HG02884 (cell line): Measurements from ENCODE around the gene HIPK2.

ENCODE experiments used
- ATAC-seq: cut with Tn5 transposase; IDR thresholded peaks from one replicate; pipeline ENCODE4 v1.9.1; 2021; ENCODE audit warnings: mild to moderate bottlenecking, moderate library complexity; ENCODE audit not compliant: unreplicated experiment

HIPK2 gene

GRCh38 chr7:139783647-139784385 lies 6.0 kb upstream of the HIPK2 start:
- ATAC-seq, result no peak

DNA sequence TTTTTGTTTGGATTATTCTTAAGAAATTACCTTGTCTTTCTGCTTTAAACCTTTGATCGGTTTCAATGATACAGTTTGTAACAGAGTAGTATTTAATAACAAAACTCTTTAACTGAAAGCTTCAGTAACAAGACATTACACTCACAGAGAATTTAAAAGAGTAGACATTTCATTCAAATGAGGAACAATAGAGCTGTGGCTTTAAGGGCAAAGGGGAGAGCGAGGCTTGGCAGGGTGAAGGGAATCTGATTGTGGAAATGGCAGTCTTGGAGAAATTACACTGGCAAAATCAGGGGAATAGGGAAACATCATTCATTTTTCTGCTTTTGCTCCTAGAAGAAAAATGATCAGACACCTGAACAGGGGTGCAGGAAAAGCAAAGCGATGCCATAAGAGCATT lies 5.1 kb upstream of the HIPK2 start:
- no peak for ATAC-seq

GRCh38 chr7:139777133-139777891 lies 486 bp downstream of the HIPK2 start:
- no peak for ATAC-seq

- no peak for ATAC-seq
These were observed 1.2 kb downstream of the HIPK2 start for GRCh38 chr7:139776486-139777132.

- no peak for ATAC-seq
These were observed 1.9 kb downstream of the HIPK2 start for GRCh38 chr7:139775829-139776266.

DNA sequence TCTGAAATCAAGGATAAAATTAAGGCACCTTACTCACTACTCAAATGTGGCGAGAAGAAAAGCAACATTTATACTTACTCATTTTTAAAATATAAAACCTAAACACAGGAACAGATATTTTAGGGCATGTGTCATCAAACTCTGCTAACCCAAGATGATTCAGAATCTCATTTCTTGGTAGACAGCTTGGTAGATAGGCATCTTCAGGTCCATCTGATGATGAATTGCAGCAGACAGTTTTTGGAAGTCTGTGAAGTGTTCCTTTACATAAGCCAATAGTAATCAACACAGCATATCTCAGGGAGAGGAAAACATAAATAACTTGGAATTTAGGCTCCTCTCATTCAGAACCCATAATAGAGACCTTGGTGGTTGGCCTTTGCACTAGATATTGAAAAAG lies 3.4 kb downstream of the HIPK2 start:
- ATAC-seq, result no peak

DNA sequence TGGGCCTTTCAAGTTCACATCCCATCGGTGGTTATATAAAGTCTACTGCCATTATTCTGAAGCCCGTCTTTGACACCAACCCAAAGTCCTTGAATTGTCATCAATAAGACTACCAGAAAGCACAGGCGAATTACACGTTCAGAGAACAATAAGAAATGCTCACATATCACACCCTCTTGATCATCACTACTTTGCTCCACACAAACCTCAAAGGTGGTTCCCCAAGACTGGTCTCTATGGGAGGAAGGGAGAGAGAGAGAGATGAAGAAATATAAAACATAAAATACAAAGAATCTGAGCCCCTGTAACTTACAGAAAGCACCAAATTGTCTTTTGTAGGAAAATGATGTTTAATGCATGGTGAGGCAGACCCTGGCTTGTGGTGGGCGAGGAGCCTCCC lies 4.4 kb downstream of the HIPK2 start:
- no peak for ATAC-seq

GRCh38 chr7:139772873-139773272 lies 4.9 kb downstream of the HIPK2 start:
- no peak for ATAC-seq

DNA sequence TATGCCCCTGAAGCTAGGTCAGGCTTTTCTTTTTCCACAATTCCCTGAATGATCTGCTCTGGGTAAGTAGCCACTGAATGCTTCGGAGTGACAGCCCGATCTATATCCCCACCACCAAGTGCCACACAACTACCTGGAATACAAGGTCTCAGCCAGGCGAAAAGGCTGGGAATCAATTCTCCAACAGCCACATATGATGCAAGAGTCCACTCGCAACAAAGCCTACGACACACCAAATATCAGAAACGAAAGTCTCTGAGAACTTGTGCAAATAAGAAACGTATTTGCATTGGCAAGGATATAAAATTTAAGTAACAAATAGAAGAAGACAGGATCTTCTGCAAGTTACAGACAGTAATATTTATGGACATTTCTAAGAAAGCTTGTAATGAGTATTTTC lies 5.7 kb downstream of the HIPK2 start:
- no peak for ATAC-seq

GRCh38 chr7:139771001-139771956 lies 6.5 kb downstream of the HIPK2 start:
- no peak for ATAC-seq

DNA sequence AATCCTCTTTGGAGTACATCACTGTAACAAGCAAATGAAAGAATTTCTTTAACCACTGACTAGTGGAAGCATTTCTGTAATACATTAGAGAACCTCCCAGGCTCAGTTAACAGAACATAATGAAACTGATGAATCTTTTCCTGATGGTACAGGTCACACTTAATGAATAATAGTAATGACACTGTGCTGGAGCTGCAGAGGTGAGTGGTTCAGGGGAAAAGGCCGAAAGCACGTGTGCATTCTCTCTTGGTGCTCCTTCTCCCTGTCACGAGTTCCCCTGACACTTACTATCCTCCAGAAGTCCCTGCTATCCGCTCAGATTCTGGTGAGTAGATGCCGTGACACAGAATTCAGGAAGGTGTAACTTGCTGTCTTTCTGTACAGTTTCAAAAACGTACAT lies 8.0 kb downstream of the HIPK2 start:
- no peak for ATAC-seq

GRCh38 chr7:139769066-139769465 lies 8.7 kb downstream of the HIPK2 start:
- ATAC-seq, result no peak

- no peak for ATAC-seq
These were observed 9.5 kb downstream of the HIPK2 start for GRCh38 chr7:139768249-139768824.

GRCh38 chr7:139767561-139767982 lies 10.2 kb downstream of the HIPK2 start:
- peak; percentile 75 for ATAC-seq

DNA sequence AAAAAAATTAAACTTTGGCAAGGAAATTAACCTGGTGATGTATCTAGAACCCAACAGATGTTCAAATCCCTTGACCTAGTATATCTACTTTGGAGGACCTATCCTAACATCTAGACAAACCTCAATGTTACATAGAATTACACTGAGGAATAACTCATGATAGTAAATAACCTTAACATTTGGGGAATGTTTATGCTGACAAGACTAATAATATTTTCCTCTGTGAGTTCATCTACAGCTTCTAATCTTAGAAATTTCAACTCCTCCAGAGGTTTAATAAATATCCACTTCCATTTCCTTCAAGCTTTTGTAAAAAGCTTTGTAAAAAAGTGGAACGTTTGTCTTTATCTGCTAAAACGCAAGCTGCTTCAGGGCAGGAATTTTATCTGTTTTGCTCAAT lies 12.7 kb downstream of the HIPK2 start:
- ATAC-seq, result no peak

GRCh38 chr7:139763330-139763729 lies 14.5 kb downstream of the HIPK2 start:
- ATAC-seq, result no peak

- ATAC-seq, result no peak
These were observed 14.9 kb downstream of the HIPK2 start for GRCh38 chr7:139762886-139763285.

- no peak for ATAC-seq
These were observed 19.4 kb downstream of the HIPK2 start for GRCh38 chr7:139758388-139758787.

- ATAC-seq, result no peak
These were observed 19.8 kb downstream of the HIPK2 start for GRCh38 chr7:139757968-139758367.

- ATAC-seq, result no peak
These were observed 24.1 kb downstream of the HIPK2 start for GRCh38 chr7:139753693-139754111.
